ENCODE results near the gene OSBPL10.

Gene OSBPL10

GRCh38 chr3:31779514-31779913 lies 201.5 kb downstream of the OSBPL10 start:
- TF ChIP-seq, protein P1, sequence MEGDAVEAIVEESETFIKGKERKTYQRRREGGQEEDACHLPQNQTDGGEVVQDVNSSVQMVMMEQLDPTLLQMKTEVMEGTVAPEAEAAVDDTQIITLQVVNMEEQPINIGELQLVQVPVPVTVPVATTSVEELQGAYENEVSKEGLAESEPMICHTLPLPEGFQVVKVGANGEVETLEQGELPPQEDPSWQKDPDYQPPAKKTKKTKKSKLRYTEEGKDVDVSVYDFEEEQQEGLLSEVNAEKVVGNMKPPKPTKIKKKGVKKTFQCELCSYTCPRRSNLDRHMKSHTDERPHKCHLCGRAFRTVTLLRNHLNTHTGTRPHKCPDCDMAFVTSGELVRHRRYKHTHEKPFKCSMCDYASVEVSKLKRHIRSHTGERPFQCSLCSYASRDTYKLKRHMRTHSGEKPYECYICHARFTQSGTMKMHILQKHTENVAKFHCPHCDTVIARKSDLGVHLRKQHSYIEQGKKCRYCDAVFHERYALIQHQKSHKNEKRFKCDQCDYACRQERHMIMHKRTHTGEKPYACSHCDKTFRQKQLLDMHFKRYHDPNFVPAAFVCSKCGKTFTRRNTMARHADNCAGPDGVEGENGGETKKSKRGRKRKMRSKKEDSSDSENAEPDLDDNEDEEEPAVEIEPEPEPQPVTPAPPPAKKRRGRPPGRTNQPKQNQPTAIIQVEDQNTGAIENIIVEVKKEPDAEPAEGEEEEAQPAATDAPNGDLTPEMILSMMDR (IDR thresholded peaks at IDR 0.05; ENCODE audit: low read depth, low read length), result no peak
- H3K4me3 ChIP-seq (ENCODE audit: low read depth, low read length), result no peak overlapping the region

DNA sequence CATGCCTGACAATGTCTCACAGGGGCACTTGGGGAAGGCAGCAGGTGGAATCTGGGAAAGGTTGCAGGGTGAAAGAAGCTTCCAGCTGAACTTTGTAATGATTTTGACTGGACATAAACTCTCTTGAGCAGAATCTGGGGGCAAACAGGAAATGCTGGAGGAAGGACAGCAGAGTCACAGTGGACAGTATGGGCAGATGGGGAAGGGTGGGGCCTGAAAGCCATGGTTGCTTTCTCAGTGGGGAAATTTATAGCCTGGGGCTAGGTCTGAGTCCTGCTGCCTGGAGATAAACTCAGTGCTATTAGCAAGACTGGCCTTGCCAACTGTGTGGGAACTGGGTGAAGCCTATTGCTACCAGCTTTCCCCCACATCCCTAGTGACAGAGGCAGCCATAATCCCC lies 203.2 kb downstream of the OSBPL10 start:
- TF ChIP-seq, protein P1 (IDR thresholded peaks at IDR 0.05; ENCODE audit: low read depth, low read length), result no peak
- no peak overlapping the region for H3K4me3 ChIP-seq (ENCODE audit: low read depth, low read length)

GRCh38 chr3:31777092-31777491 lies 204.0 kb downstream of the OSBPL10 start:
- no peak overlapping the region for H3K4me3 ChIP-seq (ENCODE audit: low read depth, low read length)
- TF ChIP-seq, protein P1 (IDR thresholded peaks at IDR 0.05; ENCODE audit: low read depth, low read length), result no peak

DNA sequence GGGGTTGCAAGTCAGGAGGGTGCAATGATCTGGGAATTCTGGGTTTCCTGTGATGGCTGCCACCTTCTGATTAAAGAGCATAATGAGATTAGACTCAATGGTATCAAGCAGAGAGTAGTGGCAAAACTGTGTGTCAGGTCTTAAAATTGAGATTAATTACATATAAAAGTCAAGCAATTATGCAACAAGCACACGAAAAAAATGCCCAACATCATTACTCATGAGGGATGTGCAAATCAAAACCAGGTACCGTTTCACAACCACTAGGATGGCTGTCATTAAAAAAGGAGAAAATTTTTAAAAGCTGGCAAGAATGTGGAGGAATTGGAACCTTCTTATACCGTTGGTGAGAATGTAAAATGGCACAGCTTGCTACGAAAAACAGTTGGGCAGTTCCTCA lies 205.0 kb downstream of the OSBPL10 start:
- TF ChIP-seq, protein P1 (IDR thresholded peaks at IDR 0.05; ENCODE audit: low read depth, low read length), result no peak

GRCh38 chr3:31775383-31775782 lies 205.7 kb downstream of the OSBPL10 start:
- TF ChIP-seq, protein P1 (IDR thresholded peaks at IDR 0.05; ENCODE audit: low read depth, low read length), result no peak
- H3K4me3 ChIP-seq (ENCODE audit: low read depth, low read length), result no peak overlapping the region

More for the DNA sequence above, 205.0 kb downstream of the OSBPL10 start:
- no peak overlapping the region for H3K4me3 ChIP-seq (ENCODE audit: low read depth, low read length)

- no peak overlapping the region for H3K4me3 ChIP-seq (ENCODE audit: low read depth, low read length)
- TF ChIP-seq, protein P1 (IDR thresholded peaks at IDR 0.05; ENCODE audit: low read depth, low read length), result no peak
Observed at GRCh38 chr3:31772758-31773473, 208.1 kb downstream of the OSBPL10 start.

- TF ChIP-seq, protein P1 (IDR thresholded peaks at IDR 0.05; ENCODE audit: low read depth, low read length), result no peak
- no peak overlapping the region for H3K4me3 ChIP-seq (ENCODE audit: low read depth, low read length)
Observed at GRCh38 chr3:31772272-31772671, 208.8 kb downstream of the OSBPL10 start.
